ENCODE data around the gene WNT7A. TPM values are rescaled to one million over a fixed set of nuclear protein-coding genes. Genes with fewer than 3 reads are reported as not detected.

WNT7A gene
- total RNA-seq, 2 donors from 2014 or later: 0.13 TPM; not detected in 1

GRCh38 chr3:13856006-13856405 lies 23.9 kb downstream of the WNT7A start:
- Histone ChIP-seq H3K4me3 (ENCODE audit: low read length) (no peak overlapping the region), H3K27ac (ENCODE audit: low read depth, low read length) (no peak overlapping the region), H3K9ac (ENCODE audit: extremely low read depth, low read length, poor library complexity, severe bottlenecking) (no peak overlapping the region), H3K27me3 (ENCODE audit: control insufficient read depth, insufficient read depth, low read length, poor library complexity, severe bottlenecking) (no peaks in the 10 kb centered on the region), H3K36me3 (ENCODE audit: control insufficient read depth, insufficient read depth, low read length) (no peaks in the 10 kb centered on the region), H3K4me1 (ENCODE audit: control insufficient read depth, insufficient read depth, low read length) (no peaks in the 10 kb centered on the region), H3K9me3 (ENCODE audit: control insufficient read depth, low read length) (no peaks in the 10 kb centered on the region)
- Mint-ChIP-seq H3K4me1 (no peaks in the 10 kb centered on the region), H3K27me3 (ENCODE audit: insufficient read depth) (peaks cover 13% of the 10 kb centered on the region), H3K4me3 (no peak overlapping the region), H3K27ac (no peak overlapping the region), H3K36me3 (ENCODE audit: low read depth) (no peaks in the 10 kb centered on the region), H3K9me3 (no peaks in the 10 kb centered on the region)
- DNase-seq: no peak
- 91 to 97% methylated on average over 6 to 7 of the region's 7 CpGs for WGBS, 2 experiments (ENCODE audit: insufficient coverage in 1 of 2, insufficient read length in 1 of 2)
- TF ChIP-seq CTCF (conservative IDR thresholded peaks at IDR 0.05): no peak

DNA sequence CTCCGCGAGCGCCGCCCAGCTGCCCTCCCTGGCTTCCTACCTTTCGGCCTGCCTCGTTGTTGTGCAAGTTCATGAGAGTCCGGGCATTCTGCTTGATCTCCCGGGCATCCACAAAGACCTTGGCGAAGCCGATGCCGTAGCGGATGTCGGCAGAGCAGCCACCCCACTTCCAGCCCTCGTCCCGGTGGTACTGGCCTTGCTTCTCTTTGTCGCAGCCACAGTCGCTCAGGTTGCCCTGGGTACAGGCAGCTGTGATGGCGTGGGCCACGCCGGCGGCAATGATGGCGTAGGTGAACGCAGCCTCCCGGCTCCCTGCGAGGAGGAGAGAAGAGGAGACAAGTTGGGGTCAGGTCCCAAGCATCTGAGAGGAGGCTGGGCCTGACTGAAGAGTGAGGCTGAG lies 25.4 kb downstream of the WNT7A start:
- H3K4me1 ChIP-seq (ENCODE audit: control insufficient read depth, insufficient read depth, low read length): no peaks in the 10 kb centered on the region
- no peak overlapping the region for H3K27ac ChIP-seq (ENCODE audit: low read depth, low read length)
- H3K4me3 Mint-ChIP-seq: no peak overlapping the region
- H3K9me3 ChIP-seq (ENCODE audit: control insufficient read depth, low read length): no peaks in the 10 kb centered on the region
- H3K27ac Mint-ChIP-seq: no peak overlapping the region
- H3K36me3 ChIP-seq (ENCODE audit: control insufficient read depth, insufficient read depth, low read length): no peaks in the 10 kb centered on the region
- no peaks in the 10 kb centered on the region for H3K27me3 ChIP-seq (ENCODE audit: control insufficient read depth, insufficient read depth, low read length, poor library complexity, severe bottlenecking)
- 83 to 91% methylated on average over 13 to 25 of the region's 25 CpGs for WGBS, 2 experiments (ENCODE audit: insufficient coverage in 1 of 2, insufficient read length in 1 of 2)
- no peak for DNase-seq
- no peaks in the 10 kb centered on the region for H3K9me3 Mint-ChIP-seq
- H3K36me3 Mint-ChIP-seq (ENCODE audit: low read depth): no peaks in the 10 kb centered on the region
- no peak overlapping the region for H3K4me3 ChIP-seq (ENCODE audit: low read length)
- H3K4me1 Mint-ChIP-seq: no peaks in the 10 kb centered on the region
- TF ChIP-seq CTCF (conservative IDR thresholded peaks at IDR 0.05): no peak
- H3K27me3 Mint-ChIP-seq (ENCODE audit: insufficient read depth): peaks cover 13% of the 10 kb centered on the region
- H3K9ac ChIP-seq (ENCODE audit: extremely low read depth, low read length, poor library complexity, severe bottlenecking): no peak overlapping the region

DNA sequence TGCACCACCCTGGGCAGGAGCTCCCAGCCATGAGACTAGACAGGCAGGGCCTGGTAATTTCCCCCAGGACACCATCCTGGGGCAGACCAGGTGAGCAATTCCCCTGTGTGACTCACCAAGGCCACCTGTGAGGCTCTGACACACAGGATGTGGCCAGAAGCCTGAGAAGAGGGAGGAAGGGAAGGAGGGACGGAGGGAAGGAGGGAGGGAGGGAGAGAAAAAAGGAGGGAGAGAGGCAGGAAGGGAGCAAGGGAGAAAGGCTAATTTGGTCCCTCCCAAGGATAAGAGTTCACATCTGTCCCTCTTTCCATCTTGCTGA lies 25.9 kb downstream of the WNT7A start:
- Histone ChIP-seq H3K4me3 (ENCODE audit: low read length) (no peak overlapping the region), H3K4me1 (ENCODE audit: control insufficient read depth, insufficient read depth, low read length) (no peaks in the 10 kb centered on the region), H3K36me3 (ENCODE audit: control insufficient read depth, insufficient read depth, low read length) (no peaks in the 10 kb centered on the region), H3K27me3 (ENCODE audit: control insufficient read depth, insufficient read depth, low read length, poor library complexity, severe bottlenecking) (no peaks in the 10 kb centered on the region), H3K9ac (ENCODE audit: extremely low read depth, low read length, poor library complexity, severe bottlenecking) (no peak overlapping the region), H3K9me3 (ENCODE audit: control insufficient read depth, low read length) (no peaks in the 10 kb centered on the region), H3K27ac (ENCODE audit: low read depth, low read length) (no peak overlapping the region)
- Mint-ChIP-seq H3K4me3 (no peak overlapping the region), H3K36me3 (ENCODE audit: low read depth) (no peaks in the 10 kb centered on the region), H3K27me3 (ENCODE audit: insufficient read depth) (peaks cover 13% of the 10 kb centered on the region), H3K4me1 (no peaks in the 10 kb centered on the region), H3K9me3 (no peaks in the 10 kb centered on the region), H3K27ac (no peak overlapping the region)
- WGBS, 2 experiments (ENCODE audit: insufficient coverage in 1 of 2, insufficient read length in 1 of 2): 92 to 100% methylated on average over 1 of the region's 1 CpG
- peak; percentile 63 for DNase-seq
- no peak for TF ChIP-seq CTCF (conservative IDR thresholded peaks at IDR 0.05)
